GM19438 (cell line): ENCODE measurements around the gene NTRK2.

Experiments
- ATAC-seq: cut with Tn5 transposase; IDR thresholded peaks from one replicate; pipeline ENCODE4 v1.9.1; 2021; ENCODE audit warnings: low read depth; ENCODE audit not compliant: unreplicated experiment

NTRK2 gene

GRCh38 chr9:84681516-84682285, 12.2 kb downstream of the NTRK2 start:
- no peak for ATAC-seq

DNA sequence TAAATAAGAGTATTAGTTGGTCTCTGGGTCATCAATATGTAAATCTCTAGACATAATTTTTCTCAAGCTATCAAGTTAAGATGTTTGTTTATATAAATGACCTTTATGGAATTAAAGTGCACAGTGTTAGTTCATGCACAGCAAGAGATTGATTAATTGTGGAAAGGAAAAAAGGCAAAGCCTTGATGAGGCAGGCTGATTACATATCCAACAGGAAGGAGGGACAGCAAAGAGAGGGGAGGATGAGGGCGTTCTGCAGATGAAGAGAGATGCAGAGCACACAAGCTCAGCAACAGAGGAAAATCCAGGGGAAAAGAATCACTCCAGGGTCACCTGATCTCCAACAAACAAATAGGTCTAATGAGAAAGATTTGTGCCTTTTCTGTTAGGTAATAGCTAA, 16.5 kb downstream of the NTRK2 start:
- ATAC-seq, result no peak

DNA sequence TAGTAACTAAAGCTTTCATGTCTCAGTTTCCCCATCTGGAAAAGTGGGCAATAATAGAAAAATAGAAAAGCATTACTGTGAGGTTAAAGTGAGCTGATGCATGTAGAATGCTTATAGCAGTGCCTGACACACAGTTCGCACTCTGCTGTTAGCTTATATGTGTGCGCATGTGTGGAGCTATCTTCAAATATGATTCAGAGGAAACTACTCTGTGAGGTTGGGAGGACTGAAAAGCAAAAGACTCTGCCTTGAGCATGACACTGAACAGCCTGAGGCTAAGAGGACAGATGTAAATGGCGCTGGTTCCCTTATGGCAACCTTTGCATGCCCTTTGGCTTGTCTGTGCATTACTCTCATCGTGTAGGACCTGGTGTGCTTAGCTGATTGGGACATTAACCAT, 19.4 kb downstream of the NTRK2 start:
- no peak for ATAC-seq

DNA sequence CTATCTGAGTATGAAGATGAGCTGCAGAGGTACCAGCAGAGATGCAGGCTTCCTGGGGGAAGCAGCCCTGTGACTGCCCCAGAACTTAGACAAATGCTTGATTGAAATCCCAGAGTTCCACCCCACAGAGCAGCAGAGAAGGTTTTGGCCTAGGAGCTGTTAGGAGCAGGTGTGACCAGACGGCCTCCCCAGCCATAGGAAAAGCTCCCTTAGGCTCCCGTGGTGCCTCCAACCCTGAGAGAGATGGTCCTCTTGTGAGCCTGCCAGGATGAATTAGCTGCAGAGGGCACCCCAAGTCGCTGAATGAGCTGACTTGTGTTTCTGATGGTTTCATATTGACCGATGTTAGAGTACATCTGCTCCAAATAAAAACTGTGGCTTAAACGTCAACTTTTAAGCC, 22.1 kb downstream of the NTRK2 start:
- no peak for ATAC-seq

GRCh38 chr9:84694248-84694647, 24.7 kb downstream of the NTRK2 start:
- ATAC-seq, result peak; percentile 79

- ATAC-seq, result no peak
Observed at GRCh38 chr9:84697042-84697441, 27.5 kb downstream of the NTRK2 start.

DNA sequence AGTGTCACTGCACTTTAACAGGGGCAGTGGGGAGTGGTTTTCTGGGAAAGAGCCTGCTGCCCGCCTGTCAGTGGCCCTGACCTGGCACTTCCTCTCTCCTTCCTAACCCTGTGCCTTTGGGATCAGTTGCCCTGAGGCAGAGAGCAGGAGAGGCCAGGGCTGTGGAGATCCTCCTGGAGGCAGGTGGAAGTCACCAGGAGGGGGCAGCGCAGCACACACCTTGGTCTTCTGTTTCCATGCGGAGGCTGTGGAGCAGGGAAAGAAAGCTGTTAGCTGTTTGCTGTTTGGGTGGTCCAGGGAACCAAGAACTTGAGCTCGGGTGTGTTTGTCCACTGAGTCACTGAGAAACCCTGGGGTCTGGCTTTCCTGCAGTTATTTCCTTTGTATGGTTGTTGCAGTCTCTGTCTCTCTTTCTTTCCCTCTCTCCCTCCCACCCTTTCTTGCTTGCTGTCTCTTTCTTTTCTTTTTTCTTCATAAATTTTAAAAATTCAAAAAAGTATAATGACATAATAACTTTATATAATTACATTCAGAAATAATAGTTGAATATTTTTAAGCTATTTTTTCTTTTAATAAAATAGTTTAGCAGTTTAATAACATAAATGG, 28.1 kb downstream of the NTRK2 start:
- peak; percentile 35 for ATAC-seq

- ATAC-seq, result no peak
Observed at GRCh38 chr9:84698323-84698722, 28.8 kb downstream of the NTRK2 start.

DNA sequence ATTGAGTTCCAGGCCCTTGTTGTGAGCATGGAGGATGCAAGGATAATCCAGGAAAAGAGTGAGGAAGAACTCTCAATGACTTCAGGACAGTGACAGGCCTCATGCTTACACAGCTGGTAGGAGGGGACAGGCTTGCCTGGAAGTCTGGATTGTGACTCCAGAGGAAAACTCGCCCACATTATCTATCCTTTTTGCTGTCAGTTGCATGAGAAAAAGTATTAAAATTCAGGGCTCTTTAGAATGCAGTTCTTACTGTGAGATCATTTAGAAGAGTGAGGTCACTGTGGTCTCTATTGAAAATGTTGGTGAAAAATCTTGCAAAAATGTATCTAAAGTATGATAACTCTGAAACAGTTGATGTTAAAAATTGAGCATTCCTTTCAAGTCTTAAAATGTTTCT, 30.5 kb downstream of the NTRK2 start:
- no peak for ATAC-seq

GRCh38 chr9:84701801-84702200, 32.3 kb downstream of the NTRK2 start:
- peak; percentile 95 for ATAC-seq

DNA sequence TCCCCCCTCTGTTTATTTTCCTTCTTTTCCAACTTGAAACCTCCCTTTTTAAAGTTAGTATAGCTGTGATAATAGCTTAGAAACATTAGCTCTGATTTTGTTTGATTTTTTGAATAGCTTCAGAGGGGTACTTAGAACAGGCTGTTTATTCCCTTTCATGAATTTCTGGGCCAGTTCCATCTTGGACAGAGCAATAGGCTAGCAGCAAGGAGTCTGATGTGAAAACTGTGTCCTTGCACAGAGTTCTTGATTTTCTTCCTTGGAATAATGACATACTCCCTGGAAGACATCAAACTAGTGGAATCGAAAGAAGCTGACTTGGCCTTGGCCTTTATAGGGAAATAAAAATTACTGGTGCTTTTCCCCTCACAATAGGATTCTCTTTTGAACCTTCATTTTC, 32.9 kb downstream of the NTRK2 start:
- no peak for ATAC-seq

- ATAC-seq, result no peak
Observed at GRCh38 chr9:84703793-84704192, 34.3 kb downstream of the NTRK2 start.

DNA sequence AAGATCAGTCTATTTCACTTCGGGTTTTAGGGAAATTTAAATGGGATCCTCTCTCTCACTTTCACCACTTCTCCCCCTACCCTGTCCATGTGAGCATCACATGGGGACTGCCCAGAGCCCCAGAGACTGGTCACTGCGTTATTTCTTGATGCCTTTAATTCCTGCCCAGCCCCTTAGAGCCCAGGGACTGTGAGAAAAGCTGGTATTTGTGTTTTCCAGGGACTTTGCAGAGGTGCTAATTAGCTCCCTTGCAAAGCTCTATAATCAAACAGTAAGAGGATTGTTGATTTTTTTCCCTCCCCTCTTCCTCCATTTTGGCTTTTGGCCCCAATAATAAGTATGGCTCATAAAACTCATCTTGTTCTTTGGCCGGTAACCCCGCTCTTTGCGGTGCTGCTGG, 35.6 kb downstream of the NTRK2 start:
- ATAC-seq, result no peak

DNA sequence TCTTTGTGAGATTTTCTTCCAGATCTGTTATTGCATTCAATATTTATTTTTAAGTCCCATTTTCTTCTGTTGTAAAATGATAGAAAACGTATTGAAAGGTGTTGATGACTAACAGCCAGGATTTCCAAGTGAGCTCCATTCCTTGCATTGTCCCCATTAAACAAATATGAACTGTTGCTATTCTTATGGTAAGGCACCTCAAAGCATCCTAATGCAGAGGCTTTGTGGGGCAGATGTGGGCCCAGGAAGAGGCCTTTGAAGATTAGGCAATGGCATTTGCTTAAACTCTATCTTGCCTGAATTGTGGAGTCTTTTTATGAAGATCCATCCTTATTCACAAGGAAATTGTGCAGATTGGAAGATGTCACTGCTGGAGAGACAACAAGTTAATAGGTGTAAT, 38.9 kb downstream of the NTRK2 start:
- no peak for ATAC-seq

DNA sequence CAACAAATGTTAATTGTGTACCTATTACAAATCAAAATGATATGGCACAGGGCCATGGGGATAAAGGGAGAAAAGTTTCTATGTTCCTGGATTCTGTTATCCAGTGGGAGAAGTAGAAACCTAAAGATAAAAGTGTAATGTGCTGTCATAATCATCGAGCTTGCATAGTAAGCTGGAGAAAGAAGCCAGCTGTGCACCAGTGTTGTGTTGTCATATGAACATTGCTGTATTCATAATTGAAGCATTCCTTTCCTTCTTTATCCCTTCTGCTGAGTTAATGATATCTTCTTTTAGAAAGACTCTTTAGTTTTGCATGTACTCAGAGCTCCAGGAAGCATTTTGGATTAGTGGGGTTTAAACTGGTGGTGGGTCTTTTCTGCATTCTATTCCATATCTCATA, 39.5 kb downstream of the NTRK2 start:
- no peak for ATAC-seq

DNA sequence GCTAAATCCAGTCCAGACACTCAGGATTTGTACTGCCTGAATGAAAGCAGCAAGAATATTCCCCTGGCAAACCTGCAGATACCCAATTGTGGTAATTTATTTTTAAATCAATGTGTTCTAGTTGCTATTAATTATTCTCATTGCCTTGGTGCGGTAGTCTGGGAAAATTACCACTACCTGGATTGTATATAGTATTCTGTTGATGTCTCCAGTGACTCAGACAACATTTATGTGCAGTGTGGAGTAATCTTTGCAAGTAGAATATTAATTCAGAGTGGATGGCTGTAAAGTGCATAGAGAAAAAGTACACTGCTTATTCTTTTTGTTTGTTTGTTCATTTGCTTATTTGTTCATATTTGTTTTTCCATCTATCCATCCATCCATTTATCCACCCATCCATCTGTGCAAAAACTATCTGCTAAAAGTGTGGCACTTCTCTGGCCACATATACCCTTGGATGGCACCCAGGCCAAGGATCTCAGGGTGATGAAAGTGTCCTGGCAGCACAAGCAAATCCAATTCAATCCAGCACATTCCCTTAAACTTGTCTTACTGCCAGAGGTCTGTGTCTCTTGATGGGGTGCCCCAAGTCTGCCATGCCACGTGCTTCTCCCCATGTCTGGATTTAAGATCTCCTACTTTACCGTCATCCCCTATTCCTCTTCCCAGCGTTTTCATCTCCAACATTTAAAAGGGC, 41.3 kb downstream of the NTRK2 start:
- ATAC-seq, result no peak

DNA sequence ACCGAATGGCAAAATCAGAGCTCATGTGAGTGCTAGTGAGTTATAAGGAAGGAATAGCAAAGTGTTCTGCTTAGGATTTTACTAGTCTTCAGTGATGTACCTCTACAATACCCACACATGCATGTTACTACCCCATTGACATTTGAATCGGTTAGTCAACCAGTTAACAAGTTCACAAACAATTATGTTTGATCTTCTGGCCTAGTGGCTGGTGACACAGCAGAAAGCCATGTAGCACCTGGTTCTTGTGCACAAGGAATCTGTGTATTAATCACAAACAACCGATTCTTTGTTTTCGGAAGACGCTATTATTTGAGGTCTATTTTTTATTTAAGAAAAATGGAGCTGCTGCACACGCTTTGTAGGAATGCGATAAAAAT, 41.9 kb downstream of the NTRK2 start:
- ATAC-seq, result no peak

GRCh38 chr9:84711936-84712335, 42.4 kb downstream of the NTRK2 start:
- no peak for ATAC-seq

- ATAC-seq, result no peak
Observed at GRCh38 chr9:84716217-84716616, 46.7 kb downstream of the NTRK2 start.

DNA sequence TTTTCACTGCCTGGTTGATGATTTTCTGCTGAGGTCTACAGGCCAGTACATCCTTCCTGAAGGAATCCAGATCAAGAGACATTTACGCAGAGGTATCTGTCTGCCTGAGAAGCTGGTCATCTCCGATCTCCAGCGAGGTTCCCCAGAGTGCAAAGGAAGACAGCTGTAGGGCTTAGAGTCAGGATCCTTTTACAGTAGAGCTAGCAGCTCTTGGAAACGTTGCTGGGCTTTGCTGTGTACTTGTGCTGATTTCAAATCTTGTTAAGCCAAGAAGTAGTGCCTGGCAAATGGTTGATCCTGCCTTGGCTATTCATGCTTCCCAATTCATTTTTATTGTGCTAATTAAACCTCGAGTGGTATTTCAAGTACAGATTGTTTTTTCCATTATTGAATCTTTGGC, 48.9 kb downstream of the NTRK2 start:
- ATAC-seq, result no peak

- ATAC-seq, result no peak
Observed at GRCh38 chr9:84722388-84722989, 53.0 kb downstream of the NTRK2 start.

- ATAC-seq, result no peak
Observed at GRCh38 chr9:84723426-84723825, 53.9 kb downstream of the NTRK2 start.
